H1 (cell line): ENCODE measurements around the gene BTBD9. TPM values are rescaled to one million over a fixed set of nuclear protein-coding genes. Genes with fewer than 3 reads are reported as not detected.

ENCODE experiments used
- CTCF ChIA-PET: fragments of 300-600 bp; sonication (Branson Sonifier 250); formaldehyde crosslinking; loops from one replicate; lab custom pipeline; 2021; ENCODE audit not compliant: partially characterized antibody; lab: Charles Lee
- POLR2A ChIA-PET: fragments of 300-600 bp; sonication (Branson Sonifier 250); formaldehyde crosslinking; loops from one replicate; lab custom pipeline; 2021; ENCODE audit warnings: inconsistent platforms; ENCODE audit not compliant: partially characterized antibody; lab: Charles Lee
- DNase-seq, 2 experiments: peaks; one replicate each; pipeline versions ENCODE4 v3.0.0 to v3.0.0-alpha.2; 2010 to 2022; ENCODE audit warnings: low spot score in 2 of 2, low read depth in 1 of 2, mixed read lengths in 1 of 2
- FAIRE-seq: peaks from 2 replicates; lab custom pipeline; 2011; peaks lifted over from hg19 to GRCh38; lab: Jason Lieb, UNC
- H2AFZ ChIP-seq: 2 replicates; pipeline ENCODE4 v1.8.1; 2012; ENCODE audit warnings: low read length, inconsistent platforms
- H2AK5ac ChIP-seq: 2 replicates; pipeline ENCODE4 v1.6.1; 2013; ENCODE audit warnings: low read depth, low read length
- H2BK120ac ChIP-seq: replicated peaks from 2 replicates; pipeline ENCODE3; 2013; ENCODE audit warnings: low read depth, low read length, inconsistent platforms
- H2BK12ac ChIP-seq: 2 replicates; pipeline ENCODE4 v1.6.1; 2013; ENCODE audit warnings: low read depth, low read length
- H2BK15ac ChIP-seq: 2 replicates; pipeline ENCODE4 v1.6.1; 2013; ENCODE audit warnings: low read length
- H2BK20ac ChIP-seq: 2 replicates; pipeline ENCODE4 v1.6.1; 2013; ENCODE audit warnings: low read length
- H2BK5ac ChIP-seq: 2 replicates; pipeline ENCODE4 v1.6.1; 2013; ENCODE audit warnings: low read depth, low read length
- H3K14ac ChIP-seq: 2 replicates; pipeline ENCODE4 v1.6.1; 2013; ENCODE audit warnings: inconsistent platforms; ENCODE audit not compliant: insufficient read length
- H3K18ac ChIP-seq: 2 replicates; pipeline ENCODE4 v1.6.1; 2013; ENCODE audit warnings: low read length; ENCODE audit errors: extremely low read depth
- H3K23ac ChIP-seq: 2 replicates; pipeline ENCODE4 v1.6.1; 2013; ENCODE audit warnings: inconsistent platforms; ENCODE audit not compliant: insufficient read length
- H3K23me2 ChIP-seq: 2 replicates; pipeline ENCODE4 v1.6.1; 2013; ENCODE audit warnings: low read depth, low read length
- H3K27ac ChIP-seq: 2 replicates; pipeline ENCODE4 v1.6.1; 2011; ENCODE audit warnings: low read depth, low read length, inconsistent platforms
- H3K27me3 ChIP-seq, 4 experiments: replicated peaks in 1 of 4; 1 replicate in 1 of 4; 2 replicates in 3 of 4; pipeline versions ENCODE4 v1.6.1 to v1.8.1; 2011 to 2013; ENCODE audit warnings: low read length in 3 of 4, mild to moderate bottlenecking in 3 of 4, inconsistent platforms in 2 of 4, mixed read lengths in 2 of 4, moderate library complexity in 1 of 4; ENCODE audit not compliant: control insufficient read depth in 3 of 4, insufficient read depth in 3 of 4; ENCODE audit errors: extremely low read depth in 1 of 4
- H3K36me3 ChIP-seq, 4 experiments: 2 replicates each; pipeline versions ENCODE4 v1.6.1 to v1.8.1; 2011 to 2013; ENCODE audit warnings: mild to moderate bottlenecking in 4 of 4, low read length in 3 of 4, moderate library complexity in 2 of 4, control low read depth in 1 of 4, inconsistent platforms in 1 of 4; ENCODE audit not compliant: insufficient read depth in 4 of 4, control insufficient read depth in 2 of 4
- H3K4ac ChIP-seq: replicated peaks from 2 replicates; pipeline ENCODE3; 2013; ENCODE audit warnings: low read length, low read depth, mixed read lengths, inconsistent platforms; ENCODE audit not compliant: insufficient read length
- H3K4me1 ChIP-seq, 4 experiments: replicated peaks in 1 of 4; 1 replicate in 1 of 4; 2 replicates in 3 of 4; pipeline versions ENCODE4 v1.6.1 to v1.8.1; 2011 to 2013; ENCODE audit warnings: low read length in 3 of 4, inconsistent platforms in 2 of 4, mixed read lengths in 1 of 4; ENCODE audit not compliant: insufficient read depth in 4 of 4, control insufficient read depth in 3 of 4
- H3K4me2 ChIP-seq, 2 experiments: 2 replicates each; pipeline versions ENCODE4 v1.6.1 to v1.8.1; 2011 to 2013; ENCODE audit warnings: low read depth in 2 of 2, low read length in 2 of 2, control low read depth in 1 of 2, inconsistent platforms in 1 of 2, mild to moderate bottlenecking in 1 of 2; ENCODE audit not compliant: insufficient read depth in 1 of 2
- H3K4me3 ChIP-seq, 4 experiments: fragments of 200-600, 300-600 bp in 1 of 4; sonication (generic), shearing (Covaris generic), sonication (Bioruptor Twin) in 1 of 4; 2 replicates each; pipeline versions ENCODE4 v1.5.1 to v1.8.1; 2011 to 2016; ENCODE audit warnings: low read length in 4 of 4, low read depth in 3 of 4, control low read depth in 2 of 4, inconsistent platforms in 2 of 4, mild to moderate bottlenecking in 2 of 4, mixed read lengths in 1 of 4, moderate library complexity in 1 of 4; ENCODE audit not compliant: insufficient read depth in 2 of 4; ENCODE audit errors: extremely low read depth in 1 of 4
- H3K56ac ChIP-seq: replicated peaks from 2 replicates; pipeline ENCODE3; 2013; ENCODE audit warnings: low read depth, mild to moderate bottlenecking, mixed read lengths, low read length, inconsistent platforms; ENCODE audit not compliant: insufficient read length
- H3K79me1 ChIP-seq: 2 replicates; pipeline ENCODE4 v1.6.1; 2013; ENCODE audit warnings: low read depth, low read length, control low read depth
- H3K79me2 ChIP-seq, 2 experiments: 2 replicates each; pipeline versions ENCODE4 v1.6.1 to v1.8.1; 2012 to 2013; ENCODE audit warnings: low read length in 2 of 2, mild to moderate bottlenecking in 2 of 2, inconsistent platforms in 1 of 2; ENCODE audit not compliant: insufficient read depth in 2 of 2, control insufficient read depth in 1 of 2
- H3K9ac ChIP-seq, 4 experiments: replicated peaks in 1 of 4; 1 replicate in 1 of 4; 2 replicates in 3 of 4; pipeline versions ENCODE4 v1.6.1 to v1.8.1; 2011 to 2013; ENCODE audit warnings: low read depth in 3 of 4, low read length in 3 of 4, control low read depth in 2 of 4, mild to moderate bottlenecking in 2 of 4, moderate library complexity in 2 of 4, inconsistent platforms in 1 of 4; ENCODE audit errors: extremely low read depth in 1 of 4
- H3K9me3 ChIP-seq, 2 experiments: 2 replicates each; pipeline versions ENCODE4 v1.6.1 to v1.8.1; 2012 to 2013; ENCODE audit warnings: mild to moderate bottlenecking in 2 of 2, moderate library complexity in 2 of 2, control low read depth in 1 of 2, inconsistent platforms in 1 of 2, low read depth in 1 of 2, low read length in 1 of 2, mixed read lengths in 1 of 2; ENCODE audit not compliant: insufficient read depth in 2 of 2
- H4K20me1 ChIP-seq, 2 experiments: replicated peaks in 1 of 2; 2 replicates each; pipeline versions ENCODE3 to v1.8.1; 2011 to 2013; ENCODE audit warnings: inconsistent platforms in 2 of 2, low read length in 2 of 2, mild to moderate bottlenecking in 1 of 2; ENCODE audit not compliant: insufficient read depth in 2 of 2, control insufficient read depth in 1 of 2
- H4K5ac ChIP-seq: 2 replicates; pipeline ENCODE4 v1.6.1; 2013; ENCODE audit warnings: low read length, low read depth, mixed read lengths, inconsistent platforms; ENCODE audit not compliant: insufficient read length
- H4K8ac ChIP-seq: 2 replicates; pipeline ENCODE4 v1.8.0; 2013; ENCODE audit warnings: mild to moderate bottlenecking, moderate library complexity, low read length, inconsistent platforms; ENCODE audit not compliant: insufficient read depth; ENCODE audit errors: extremely low read depth
- H4K91ac ChIP-seq: replicated peaks from 2 replicates; pipeline ENCODE3; 2013; ENCODE audit warnings: low read length, mixed read lengths, inconsistent platforms; ENCODE audit not compliant: insufficient read length
- CBX8 ChIP-seq: fragments of 300-800, 300-1000 bp; sonication (generic); IDR thresholded peaks from 2 replicates; pipeline ENCODE4 v1.7.1; 2016; ENCODE audit warnings: low read depth, low read length, borderline replicate concordance
- SP2 ChIP-seq: IDR thresholded peaks from 2 replicates; pipeline ENCODE4 v1.6.1; 2012; ENCODE audit warnings: mild to moderate bottlenecking, low read length, inconsistent platforms
- WGBS, 2 experiments: shearing (Covaris generic) in 1 of 2; methylation state at CpG; one replicate each; pipeline versions ENCODE4 v1.1.6 to v1.1.7; 2013 to 2015; ENCODE audit warnings: low lambda C conversion rate in 2 of 2, mixed read lengths in 2 of 2, inconsistent platforms in 1 of 2, low coverage in 1 of 2, missing lambda C conversion rate in 1 of 2; ENCODE audit not compliant: insufficient replicate concordance in 2 of 2, insufficient coverage in 1 of 2, insufficient read length in 1 of 2; ENCODE audit errors: extremely low coverage in 1 of 2, missing lambda C conversion rate in 1 of 2; 5-methylcytosine and 5-hydroxymethylcytosine counted together
- polyA plus RNA-seq, 7 experiments: library from polyadenylated mRNA; depleted of rRNA in 3 of 7; stranded (reverse) in 5 of 7; unstranded in 2 of 7; fragments of >200 nt in 5 of 7; fragments of 200-250 nt in 2 of 7; gene quantifications; 1 replicate in 5 of 7; 2 replicates in 1 of 7; 4 replicates in 1 of 7; pipeline versions ENCODE4 v1.2.1 to v1.2.3, GENCODE V29; 2011 to 2013; ENCODE audit warnings: missing spikeins in 2 of 7, mixed read lengths in 2 of 7
- total RNA-seq: library from RNA; stranded (reverse); fragmentation: NEBNext Ultra II Directional; extraction: Animal tissue kit (Norgen Biotek cat#: 25700); gene quantifications from 2 replicates; pipeline ENCODE4 v1.2.1, GENCODE V29; 2021

The BTBD9 gene
- total and polyA plus RNA-seq, 2 of the 8 experiments (the other 6 are each of a cell fraction or from before 2014, with no cell fraction given): 0.92 to 4.1 TPM

DNA sequence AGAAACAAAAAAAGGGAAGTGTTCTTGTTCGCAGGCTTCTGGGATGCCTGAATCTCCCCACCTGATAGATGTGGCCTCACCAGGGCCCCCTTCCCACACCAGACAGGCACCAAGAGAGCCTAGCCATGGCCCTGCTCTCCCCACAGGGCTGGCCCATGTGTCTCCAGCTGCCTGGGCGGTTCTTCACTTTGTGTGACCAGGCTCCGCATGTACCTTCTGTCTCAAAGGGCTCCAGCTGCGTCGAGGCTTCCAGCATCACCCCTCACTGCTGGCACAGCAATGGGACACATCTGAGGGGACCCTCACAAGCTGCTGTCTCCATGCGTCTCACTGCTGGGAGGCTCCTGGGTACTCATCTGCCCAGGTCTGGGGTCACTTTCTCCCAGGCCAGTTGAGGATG lies 457.3 kb downstream of the BTBD9 start:
- Histone ChIP-seq H3K4me3 (no peak overlapping the region), H3K23ac (no peak overlapping the region), H2BK15ac (no peak overlapping the region), H2AFZ (no peak overlapping the region), H3K4me2 (no peak overlapping the region), H2BK5ac (no peak overlapping the region), H4K20me1 (no peaks in the 10 kb centered on the region), H3K9ac (no peak overlapping the region), H4K8ac (no peak overlapping the region; the same call in 1 of the 2 replicates), H3K27ac (no peak overlapping the region), H3K18ac (no peak overlapping the region), H3K56ac (no peak overlapping the region), H3K27me3 (no peaks in the 10 kb centered on the region), H3K79me2 (no peaks in the 10 kb centered on the region), H3K23me2 (no peaks in the 10 kb centered on the region), H3K4me1 (peaks cover 1 to 5% (median 4%) of the 10 kb centered on the region in 4 experiments; a peak in 6 of 7 replicates), H4K91ac (no peak overlapping the region), H3K14ac (no peak overlapping the region), H3K36me3 (no peaks in the 10 kb centered on the region), H3K79me1 (no peaks in the 10 kb centered on the region), H3K4ac (no peak overlapping the region), H2BK12ac (no peak overlapping the region), H2BK120ac (no peak overlapping the region), H2AK5ac (no peak overlapping the region), H2BK20ac (no peak overlapping the region), H3K9me3 (no peaks in the 10 kb centered on the region), H4K5ac (no peak overlapping the region)
- WGBS, 2 experiments: 90% methylated on average over 6 of the region's 6 CpGs; no CpG with 5 or more reads in 1 of the 2 experiments
- DNase-seq: no peak
- no peak for FAIRE-seq
- TF ChIP-seq SP2 (no peak), CBX8 (no peak)
- CTCF ChIA-PET: no interaction called here
- POLR2A ChIA-PET: no interaction called here
